ENCODE results near the gene SLC25A1.
A peak's percentile ranks its signal among the peaks of the same experiment; 100 is the strongest.

The SLC25A1 gene

DNA sequence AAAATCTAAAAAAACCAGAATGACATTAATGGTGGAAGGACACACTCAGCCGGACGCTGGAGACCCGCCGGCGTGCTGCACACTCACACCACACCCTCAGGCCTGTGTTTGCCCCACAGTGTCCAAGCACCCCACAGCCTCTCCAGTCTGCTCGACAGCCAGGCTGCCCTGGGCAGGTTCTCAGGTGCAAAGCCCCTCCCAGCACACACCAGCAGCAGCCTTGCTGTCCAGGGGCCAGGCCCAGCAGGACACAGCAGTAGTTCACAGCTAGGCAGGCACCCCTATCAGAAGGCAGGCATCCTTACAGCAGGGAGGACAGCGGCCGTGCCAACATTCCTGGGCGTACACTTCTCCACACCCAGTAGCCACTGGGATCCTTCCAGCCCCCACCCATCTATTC lies 1.7 kb upstream of the SLC25A1 start:
- no peak for DNase-seq

DNA sequence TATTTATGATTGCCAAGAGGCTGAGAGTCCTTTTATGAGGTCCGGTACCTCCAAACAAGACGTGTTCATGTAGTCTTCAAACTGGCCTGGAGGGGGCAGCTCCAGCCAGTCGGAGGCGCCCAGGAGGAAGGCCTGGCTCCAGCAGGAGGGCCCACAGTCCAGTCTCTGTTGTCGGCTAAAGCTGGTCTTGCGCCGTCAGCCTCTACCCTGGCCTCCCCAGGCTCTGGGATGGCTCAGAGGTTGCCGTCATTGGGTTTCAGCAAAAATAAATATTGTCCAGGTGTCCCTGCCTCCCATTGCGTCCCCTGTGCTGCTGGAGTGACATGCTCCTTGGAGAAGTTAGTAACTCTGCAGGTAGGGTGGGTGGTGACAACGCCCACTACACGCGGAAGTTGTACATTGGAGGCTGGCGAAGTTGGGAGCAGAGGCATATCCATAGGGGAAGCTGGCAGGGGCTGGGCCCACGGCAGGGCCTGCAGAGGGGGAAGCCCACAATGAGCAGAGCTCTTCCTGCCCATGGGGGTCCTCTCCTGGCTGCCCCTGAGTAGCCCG lies 1.0 kb upstream of the SLC25A1 start:
- DNase-seq: peak; percentile 7

- DNase-seq: no peak
These were observed 375 bp downstream of the SLC25A1 start for GRCh38 chr22:19178065-19178656.

- DNase-seq: no peak
These were observed 1.1 kb downstream of the SLC25A1 start for GRCh38 chr22:19177164-19178064.

DNA sequence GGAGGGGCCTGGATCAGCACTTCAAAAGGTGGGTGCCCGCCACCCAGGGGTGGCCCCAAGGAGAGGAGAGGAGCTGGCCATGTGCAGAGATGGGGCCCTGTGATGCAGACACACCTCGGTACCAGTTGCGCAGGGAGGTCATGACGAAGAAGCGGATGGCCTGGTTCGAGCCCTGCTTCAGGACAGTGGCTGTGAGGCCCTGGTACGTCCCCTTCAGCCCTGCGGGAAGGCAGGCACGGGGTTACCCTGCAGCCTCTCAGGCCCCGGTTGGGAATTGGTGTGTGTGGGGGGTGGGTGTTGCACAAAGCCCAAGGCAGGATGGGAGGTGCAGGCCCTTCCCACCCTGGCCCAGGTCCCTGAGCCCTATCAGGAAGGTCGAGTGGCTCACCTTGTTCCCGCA lies 1.8 kb downstream of the SLC25A1 start:
- DNase-seq: no peak

DNA sequence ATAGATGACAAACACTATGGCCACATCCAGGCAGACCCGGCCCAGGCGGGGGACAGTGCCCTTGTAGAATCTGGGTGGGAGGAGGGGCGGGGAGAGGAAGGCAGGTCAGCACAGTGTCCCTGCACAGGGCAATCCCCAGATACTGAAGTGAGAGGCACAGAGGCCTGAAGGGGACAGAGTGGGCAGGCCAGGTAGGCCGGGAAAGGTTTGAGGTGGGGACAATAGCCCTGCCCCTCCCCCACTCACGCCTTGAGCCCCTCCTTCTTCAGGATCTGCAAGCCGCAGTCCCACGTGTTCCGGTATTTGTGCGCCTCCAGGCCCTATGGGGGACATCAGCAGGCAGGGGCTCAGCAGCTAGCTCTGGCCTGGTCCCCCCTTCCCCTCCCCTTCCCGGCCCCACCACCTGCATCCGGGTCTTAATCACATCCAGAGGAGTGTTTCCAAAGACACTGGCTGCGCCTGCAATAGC lies 2.3 kb downstream of the SLC25A1 start:
- DNase-seq: no peak

DNA sequence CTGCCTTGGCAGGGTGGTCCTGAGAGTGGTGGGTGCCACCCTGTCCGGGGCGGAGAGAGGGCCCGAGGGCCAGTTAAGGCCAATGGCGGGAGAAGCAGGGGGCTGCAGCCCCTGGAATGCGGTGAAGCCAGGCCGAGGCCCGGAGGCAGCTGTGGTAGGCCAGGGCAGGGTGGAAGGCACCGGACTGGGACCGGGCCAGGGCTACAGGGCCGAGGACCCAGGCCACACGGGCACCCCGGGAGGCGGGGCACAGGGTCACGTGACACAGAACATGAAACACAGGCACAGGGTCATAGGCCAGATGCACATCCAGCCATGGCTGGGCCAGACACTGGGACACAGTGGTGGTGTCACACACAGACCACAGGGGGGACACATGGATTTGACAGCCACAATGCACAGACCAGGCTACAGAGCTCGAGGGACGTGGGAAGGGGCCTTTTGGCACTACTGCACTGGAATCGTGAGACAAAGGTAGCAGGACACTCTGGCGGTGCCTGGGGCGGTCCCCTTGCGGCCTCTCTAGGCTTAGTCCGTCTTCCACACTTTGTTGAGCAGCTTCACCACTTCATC lies 2.8 kb downstream of the SLC25A1 start:
- DNase-seq: no peak

DNA sequence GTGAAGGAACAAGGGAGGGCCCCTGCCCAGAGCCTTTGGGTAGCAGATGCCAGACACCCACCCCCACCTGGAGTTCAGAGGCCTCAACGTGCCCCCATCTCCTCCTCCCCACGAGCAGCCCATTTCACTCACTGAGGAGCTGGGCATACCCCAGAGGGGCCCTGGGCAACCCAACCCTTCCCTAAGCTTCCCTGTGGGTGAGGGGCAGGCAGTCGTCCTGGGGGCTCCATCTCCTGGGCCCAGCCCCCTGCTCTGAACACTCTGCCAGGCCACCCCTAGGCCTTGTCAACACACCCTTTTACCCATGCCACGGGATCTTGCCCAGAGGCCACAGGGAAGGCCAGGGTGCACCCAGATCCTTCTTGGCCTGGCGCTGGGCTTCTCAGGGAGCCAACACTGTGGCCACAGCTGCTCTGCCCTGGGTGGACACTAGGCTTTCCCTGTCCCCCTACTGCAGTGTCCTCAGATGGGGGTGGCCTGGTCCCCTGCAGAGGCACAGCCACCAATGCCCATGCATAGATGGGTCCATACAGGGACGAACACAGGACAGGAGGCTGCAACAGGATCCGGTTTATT lies 3.4 kb downstream of the SLC25A1 start:
- no peak for DNase-seq

GRCh38 chr22:19174106-19175025 lies 4.2 kb downstream of the SLC25A1 start:
- no peak for DNase-seq

- no peak for DNase-seq
These were observed 5.2 kb downstream of the SLC25A1 start for GRCh38 chr22:19173047-19174035.

DNA sequence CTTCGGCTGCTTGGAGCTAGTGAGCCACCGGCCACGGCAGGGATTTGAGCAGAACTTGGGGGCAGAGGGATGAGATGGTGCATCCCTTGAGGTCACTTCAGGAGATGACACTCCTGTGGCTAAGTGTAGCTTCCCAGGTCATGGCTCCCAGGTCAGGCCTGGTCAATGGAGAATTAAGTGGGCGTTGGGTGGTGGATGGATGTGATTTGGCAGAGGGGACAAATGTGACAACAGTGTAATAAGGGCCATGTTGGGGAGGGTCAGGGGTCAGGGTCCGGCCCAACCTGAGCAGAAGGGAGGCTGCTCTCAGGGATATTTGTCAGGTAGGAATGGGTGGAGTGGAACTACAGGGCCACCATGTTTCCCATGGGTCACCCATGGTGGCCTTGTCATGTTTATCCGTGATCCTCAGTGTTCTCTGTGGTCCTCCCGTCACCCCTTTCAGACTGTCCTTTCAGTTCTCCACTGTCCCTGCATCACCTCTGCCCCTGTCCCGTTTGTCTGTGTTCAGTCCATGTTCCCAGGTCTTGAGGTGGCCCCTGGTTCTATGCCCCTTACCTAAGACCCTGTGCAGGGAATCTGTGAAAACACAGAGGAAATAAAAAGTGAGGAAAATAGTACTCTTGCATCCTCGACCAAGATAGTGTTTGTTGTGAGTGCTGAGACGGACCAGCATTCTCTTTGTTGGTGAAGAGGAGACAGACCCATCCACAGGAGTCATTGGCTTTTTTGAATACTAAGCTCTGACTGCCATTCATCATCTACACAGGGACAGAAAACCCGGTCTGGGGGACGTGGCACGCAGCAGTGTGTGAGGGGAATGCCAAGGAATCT lies 6.1 kb downstream of the SLC25A1 start:
- no peak for DNase-seq

DNA sequence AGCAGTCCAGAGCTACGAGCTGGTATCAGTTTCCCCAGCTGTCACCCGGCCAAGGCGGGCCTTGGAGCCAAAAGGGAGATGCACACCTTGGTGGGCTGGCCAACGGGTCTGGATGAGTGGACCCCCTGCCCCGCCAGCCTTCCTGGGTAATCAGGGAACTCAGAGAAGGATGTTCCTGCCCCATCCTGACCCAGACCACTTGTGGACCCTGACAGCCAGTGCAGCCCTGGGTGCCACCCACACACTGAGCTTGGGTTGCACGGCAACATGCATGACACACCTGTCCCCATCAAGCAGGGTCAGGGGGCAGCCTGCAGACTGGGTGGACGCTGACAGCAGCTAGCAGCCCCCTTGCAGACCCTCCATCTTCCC lies 8.6 kb downstream of the SLC25A1 start:
- DNase-seq: no peak

DNA sequence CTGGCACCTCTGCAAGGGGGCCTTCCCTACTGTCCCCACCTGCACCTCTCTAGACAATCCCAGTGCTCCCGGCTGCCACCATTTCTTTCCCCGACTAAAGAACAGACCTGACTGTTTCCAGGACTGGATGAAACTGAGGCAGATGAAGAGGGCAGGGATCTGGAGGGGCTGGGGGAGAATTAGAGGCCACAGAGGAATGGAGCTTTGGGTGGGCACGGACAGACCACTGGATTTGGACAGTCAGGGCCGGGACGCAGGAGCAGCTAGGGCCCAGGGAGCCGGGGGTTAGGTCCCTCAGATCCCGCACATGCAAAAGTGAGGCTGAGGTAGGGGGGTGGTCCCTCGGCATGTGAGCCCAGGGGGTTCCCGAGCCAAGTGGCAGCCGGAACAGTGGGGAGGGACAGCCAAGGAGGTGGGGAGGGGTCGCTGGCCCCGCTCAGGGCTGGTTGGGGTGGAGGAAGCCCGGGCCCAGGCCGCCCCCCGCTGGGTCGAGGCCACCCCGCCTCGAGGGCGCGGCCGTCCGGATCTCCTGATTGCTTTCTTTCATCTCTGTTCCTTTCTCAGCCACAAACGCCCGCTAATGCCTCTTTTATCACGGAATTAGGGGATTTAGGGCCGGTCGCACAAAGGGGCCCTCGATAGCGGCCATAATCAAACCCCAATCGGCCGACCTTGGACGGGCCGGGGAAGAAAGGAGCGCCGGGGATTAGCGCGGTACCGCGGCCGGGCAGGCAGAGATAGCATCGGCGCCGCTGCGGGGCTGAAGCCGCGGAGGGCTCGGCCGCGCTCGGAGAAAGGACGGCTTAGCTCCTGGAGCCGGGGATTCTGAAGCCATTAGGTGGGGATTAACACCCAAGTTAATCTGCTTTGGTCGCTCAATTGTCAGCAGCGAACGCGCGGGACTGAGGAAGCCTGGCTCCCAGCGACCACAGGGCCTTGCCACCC lies 9.3 kb downstream of the SLC25A1 start:
- no peak for DNase-seq

- no peak for DNase-seq
These were observed 10.2 kb downstream of the SLC25A1 start for GRCh38 chr22:19168088-19168890.

- no peak for DNase-seq
These were observed 11.2 kb downstream of the SLC25A1 start for GRCh38 chr22:19167106-19167869.

DNA sequence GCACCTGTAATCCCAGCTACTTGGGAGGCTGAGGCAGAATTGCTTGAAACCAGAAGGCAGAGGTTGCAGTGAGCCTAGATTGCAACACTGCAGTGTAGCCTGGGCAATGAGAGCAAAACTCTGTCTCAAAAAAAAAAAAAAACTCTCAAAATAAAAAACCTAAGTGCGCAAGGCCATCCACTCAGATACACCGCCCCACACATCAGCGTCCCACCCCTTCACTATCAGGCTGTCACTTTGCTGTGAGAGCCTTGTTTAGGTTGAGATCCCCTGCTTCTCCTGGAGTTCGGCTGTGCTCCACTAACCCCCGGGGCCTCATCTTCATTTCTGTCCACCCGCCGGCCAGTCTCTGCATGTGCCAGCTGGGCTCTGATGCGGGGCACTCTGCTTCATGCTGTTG lies 12.1 kb downstream of the SLC25A1 start:
- DNase-seq: no peak

GRCh38 chr22:19164425-19164824 lies 14.1 kb downstream of the SLC25A1 start:
- no peak for DNase-seq
